H4 (cell line): ENCODE data around the gene GPR155. TPM values are rescaled to one million over a fixed set of nuclear protein-coding genes. Genes with fewer than 3 reads are reported as not detected.
"Not testable (repeated sequence)": the region's sequence is repeated elsewhere in the genome, so short reads cannot be mapped to it uniquely, and the experiment has no call there.

ENCODE experiments used
- DNase-seq: peaks from one replicate; pipeline ENCODE4 v3.0.0-alpha.2; 2015; ENCODE audit warnings: low spot score
- total RNA-seq: library from RNA; depleted of rRNA; stranded (reverse); fragments of >200 nt; shearing (Covaris generic); gene quantifications from 2 replicates; pipeline ENCODE4 v1.2.3, GENCODE V29; 2014

The GPR155 gene
- total RNA-seq, 1 experiment from 2014 or later: 1.5 TPM

DNA sequence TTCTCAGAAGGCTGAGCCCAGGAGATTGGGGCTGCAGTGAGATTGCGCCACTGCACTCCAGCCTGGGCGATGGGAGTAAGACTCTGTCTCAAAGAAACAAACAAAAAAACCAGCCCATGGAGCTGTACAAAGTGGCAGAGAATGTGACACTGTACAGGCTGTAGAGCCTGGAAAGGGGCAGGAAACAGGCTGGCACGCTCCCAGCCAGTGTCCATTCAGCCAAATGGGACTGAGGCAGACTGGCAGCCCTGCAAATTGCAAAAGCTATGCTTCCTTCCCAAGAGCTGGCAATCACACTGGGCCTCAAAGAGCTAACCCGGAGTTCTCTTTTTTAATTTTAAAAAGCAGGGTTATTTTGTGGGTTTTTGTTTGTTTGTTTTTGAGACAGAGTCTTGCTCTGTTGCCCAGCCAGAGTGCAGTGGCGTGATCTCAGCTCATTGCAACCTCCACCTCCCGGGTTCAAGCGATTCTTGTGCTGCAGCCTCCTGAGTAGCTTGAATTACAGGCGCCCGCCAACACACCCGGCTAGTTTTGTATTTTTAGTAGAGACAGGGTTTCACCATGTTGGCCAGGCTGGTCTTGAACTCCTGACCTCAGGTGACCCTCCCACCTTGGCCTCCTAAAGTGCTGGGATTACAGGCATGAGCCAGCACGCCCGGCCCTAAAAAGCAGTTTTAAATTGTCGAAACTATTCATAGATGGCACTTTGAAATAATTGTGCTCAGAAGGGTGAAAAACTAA is 48.5 kb downstream of the GPR155 start:
- DNase-seq: no peak

DNA sequence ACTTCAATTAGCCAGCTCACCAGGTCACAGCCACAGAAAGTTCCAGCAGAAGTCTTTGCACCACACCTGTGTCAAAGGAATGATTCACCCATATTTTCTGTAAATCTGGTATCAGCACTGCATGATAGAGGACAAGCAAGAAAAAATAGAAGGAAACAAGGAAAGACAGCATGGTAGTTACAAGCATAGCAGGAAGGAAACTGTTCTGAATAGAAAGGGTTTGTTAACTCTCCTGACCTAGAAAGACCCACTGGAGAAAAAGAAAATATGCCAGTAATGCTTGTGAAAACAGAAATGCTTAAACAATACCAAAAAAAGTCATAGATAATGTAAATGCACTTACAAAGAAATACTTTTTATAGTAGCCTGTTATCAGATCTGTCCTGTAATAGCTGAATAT is 50.5 kb downstream of the GPR155 start:
- DNase-seq: no peak

- DNase-seq: no peak
These were observed 54.9 kb downstream of the GPR155 start for GRCh38 chr2:174431902-174432301.

- DNase-seq: no peak
These were observed 56.8 kb downstream of the GPR155 start for GRCh38 chr2:174430066-174430465.

GRCh38 chr2:174428214-174428613 is 58.6 kb downstream of the GPR155 start:
- no peak for DNase-seq

DNA sequence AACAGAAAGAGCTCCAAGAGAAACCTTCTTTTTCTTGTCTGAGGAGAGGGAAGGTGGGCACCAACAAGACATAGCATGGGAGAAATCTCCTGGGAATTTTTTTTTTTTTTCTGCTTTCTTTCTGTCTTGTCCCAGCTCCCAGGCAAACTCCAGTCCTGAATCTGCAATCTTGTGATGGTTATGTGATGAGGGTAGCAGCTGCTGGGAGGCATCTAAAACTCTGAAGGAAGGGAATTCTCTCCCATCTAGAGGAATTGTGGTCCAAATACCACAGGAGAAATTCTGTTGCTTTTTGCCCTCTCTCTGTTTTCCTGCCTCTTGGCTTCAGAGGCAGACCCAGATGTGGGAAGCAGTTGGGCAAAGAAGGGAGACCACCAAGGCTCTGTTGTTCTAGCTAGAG is 74.6 kb downstream of the GPR155 start:
- no peak for DNase-seq

GRCh38 chr2:174410039-174410438 is 76.8 kb downstream of the GPR155 start:
- not testable (repeated sequence) for DNase-seq

DNA sequence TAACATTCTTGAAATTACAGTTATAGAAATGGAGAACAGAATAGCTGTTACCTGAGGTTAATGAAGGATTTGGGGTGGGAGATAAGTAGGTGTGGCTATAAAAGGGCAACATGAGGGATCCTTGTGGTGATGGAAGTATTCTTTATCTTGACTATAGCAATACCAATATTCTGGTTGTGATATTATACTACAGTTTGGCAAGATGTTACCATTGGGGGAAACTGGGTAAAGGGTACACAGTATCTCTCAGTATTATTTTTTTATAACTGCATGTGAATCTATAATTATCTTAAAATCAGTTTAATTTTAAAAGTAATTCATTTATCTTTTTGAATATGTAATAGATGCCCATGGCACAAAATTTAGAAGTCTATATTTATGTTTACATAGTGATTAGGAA is 83.2 kb downstream of the GPR155 start:
- DNase-seq: no peak

GRCh38 chr2:174400853-174401252 is 86.0 kb downstream of the GPR155 start:
- no peak for DNase-seq

DNA sequence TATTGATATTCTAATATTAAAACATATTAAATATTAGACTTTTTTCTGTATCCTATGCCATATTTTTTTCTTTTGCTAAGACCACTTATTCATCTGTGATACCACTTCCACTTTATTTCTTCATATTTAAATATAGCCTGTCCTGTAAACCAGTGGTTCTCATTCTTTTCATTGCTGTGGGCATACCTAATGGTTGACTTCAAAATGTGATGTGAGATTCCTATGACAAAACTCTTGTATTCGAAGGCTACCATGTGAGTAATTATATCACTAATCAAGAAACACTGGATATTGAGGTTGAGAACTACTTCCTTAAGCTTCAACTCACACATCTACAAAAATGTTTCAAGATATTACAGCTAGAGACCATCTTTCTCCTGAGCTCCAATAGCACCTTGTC is 87.7 kb downstream of the GPR155 start:
- DNase-seq: no peak

GRCh38 chr2:174397773-174398172 is 89.1 kb downstream of the GPR155 start:
- no peak for DNase-seq

- DNase-seq: no peak
These were observed 90.7 kb downstream of the GPR155 start for GRCh38 chr2:174395969-174396630.

GRCh38 chr2:174395284-174395968 is 91.4 kb downstream of the GPR155 start, which contains the start of gene SCRN3:
TSS of gene SCRN3 (plus strand) at chr2:174395730. CDS start at chr2:174398284, 2,554 bp downstream.
- DNase-seq: peak; percentile 57

- no peak for DNase-seq
These were observed 94.1 kb downstream of the GPR155 start for GRCh38 chr2:174392706-174393105.

GRCh38 chr2:174390303-174390702 is 96.5 kb downstream of the GPR155 start:
- not testable (repeated sequence) for DNase-seq

DNA sequence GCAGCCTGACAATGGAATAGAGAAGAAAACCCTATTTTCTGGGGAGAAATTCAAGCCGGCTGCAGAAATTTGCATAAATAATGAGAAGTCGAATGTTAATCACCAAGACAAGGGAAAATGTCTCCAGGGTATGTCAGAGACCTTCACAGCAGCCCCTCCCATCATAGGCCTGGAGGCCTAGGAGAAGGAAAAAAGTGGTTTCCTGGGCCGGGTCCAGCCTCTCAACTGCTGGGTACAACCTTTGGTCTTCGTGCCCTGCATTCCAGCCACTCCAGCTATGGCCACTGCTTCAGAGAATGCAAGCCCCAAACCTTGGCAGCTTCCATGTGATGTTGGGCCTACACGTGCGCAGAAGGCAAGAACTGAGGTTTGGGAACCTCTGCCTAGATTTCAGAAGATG is 97.3 kb downstream of the GPR155 start:
- no peak for DNase-seq

DNA sequence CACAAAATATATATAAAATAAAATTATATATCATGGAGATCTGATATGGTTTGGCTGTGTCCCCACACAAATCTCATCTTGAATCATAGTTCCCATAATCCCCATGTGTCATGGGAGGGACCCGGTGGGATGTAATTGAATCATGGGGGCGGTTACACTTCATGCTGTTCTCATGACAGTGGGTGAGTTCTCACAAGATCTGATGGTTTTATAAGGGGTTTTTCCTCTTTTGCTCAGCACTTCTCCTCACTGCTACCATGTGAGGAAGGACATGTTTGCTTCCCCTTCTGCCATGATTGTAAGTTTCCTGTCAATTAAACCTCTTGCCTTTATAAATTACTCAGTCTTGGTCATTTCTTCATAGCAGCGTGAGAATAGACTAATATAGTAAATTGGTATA is 98.1 kb downstream of the GPR155 start:
- not testable (repeated sequence) for DNase-seq

GRCh38 chr2:174385201-174385600 is 101.6 kb downstream of the GPR155 start:
- no peak for DNase-seq

DNA sequence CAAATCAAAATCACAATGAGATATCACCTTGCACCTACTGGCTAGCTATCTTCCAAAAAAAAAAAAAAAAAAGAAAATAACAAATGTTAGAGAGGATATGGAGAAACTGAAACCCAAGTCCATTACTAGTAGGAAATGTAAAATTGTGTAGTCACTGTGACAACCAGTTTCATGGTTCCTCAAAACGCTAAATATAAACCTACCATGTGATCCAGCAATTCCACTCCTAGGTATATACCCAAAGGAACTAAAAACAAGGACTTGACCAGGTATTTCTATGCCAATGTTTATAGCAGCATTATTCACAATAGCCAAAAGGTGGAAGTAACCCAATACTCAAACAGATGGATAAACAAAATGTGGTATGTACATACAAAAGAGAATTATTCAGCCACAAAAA is 103.0 kb downstream of the GPR155 start:
- no peak for DNase-seq
